ENCODE data around the gene BCOR.

The BCOR gene

DNA sequence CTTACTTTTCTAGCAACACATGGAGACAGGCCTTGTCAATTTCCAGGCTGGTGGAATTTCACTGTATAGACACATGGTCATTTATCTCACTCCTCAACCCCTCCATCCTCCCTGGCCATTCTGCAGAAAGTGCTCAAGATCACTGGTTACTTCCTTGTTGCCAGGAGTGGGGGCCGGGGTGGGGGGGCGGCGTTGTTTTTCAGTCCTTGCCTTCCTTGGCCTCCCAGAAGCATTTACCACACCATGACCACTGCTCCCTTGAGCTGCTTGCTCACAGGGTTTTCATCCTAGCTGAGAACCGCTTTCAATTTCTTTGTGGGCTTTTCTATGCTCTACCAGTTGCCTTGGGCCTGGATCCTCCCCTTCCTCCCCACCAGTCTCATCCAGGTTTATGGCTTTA is 14.1 kb upstream of the BCOR start:
- no peak for DNase-seq

DNA sequence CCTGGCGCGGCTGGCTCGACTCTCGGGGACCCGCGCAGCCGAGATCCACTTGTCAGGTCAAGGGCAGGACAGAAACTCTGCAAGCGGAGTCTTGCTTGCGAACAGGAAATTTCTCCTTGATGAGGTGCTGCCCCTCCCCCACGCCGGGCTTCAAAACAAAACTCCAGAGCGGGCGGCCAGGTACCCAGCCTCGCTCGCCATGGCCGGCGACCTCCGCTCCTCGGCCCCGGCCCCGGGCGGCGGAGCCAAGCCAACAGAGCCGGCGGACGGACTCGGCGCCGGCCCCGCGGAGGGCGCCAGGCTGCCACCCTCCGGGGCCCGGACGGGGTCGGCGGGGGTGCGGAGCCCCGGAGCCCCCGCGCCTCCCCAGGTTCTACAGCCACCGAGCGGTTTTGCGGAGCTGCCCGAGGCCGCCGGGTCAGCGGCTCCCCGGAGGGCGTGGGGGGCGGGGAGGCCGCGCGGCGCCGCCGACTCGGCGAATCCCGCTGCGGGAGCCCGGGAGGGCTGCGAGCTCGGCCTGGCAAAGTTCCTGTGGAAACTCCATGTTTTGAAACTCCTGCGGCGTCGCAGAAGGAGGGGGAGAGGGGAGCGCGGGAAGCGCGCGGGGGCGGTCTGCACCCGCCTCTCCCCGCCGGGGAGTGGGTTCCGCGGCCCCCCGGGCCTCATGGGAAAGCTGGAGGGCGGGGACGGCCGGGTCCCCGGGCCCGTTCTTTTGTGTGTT is 11.7 kb upstream of the BCOR start:
- DNase-seq: peak; percentile 91

DNA sequence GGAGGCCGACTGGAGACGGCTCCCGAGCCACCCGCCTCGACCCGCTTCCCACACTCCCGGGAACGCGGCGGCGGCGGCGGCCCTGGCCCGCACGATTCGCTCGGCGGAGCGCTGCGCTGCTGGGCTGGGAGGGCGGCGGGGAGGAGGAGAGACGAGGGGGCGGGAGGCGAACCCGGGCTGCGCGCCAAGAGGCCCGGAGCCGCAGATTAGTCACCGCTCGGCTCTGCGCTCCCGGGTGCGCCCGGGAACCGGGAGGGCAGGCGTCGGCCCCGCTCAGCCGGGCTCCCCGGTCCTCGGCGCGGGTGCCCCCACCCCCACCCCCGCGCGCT is 11.2 kb upstream of the BCOR start:
- peak; percentile 92 for DNase-seq

DNA sequence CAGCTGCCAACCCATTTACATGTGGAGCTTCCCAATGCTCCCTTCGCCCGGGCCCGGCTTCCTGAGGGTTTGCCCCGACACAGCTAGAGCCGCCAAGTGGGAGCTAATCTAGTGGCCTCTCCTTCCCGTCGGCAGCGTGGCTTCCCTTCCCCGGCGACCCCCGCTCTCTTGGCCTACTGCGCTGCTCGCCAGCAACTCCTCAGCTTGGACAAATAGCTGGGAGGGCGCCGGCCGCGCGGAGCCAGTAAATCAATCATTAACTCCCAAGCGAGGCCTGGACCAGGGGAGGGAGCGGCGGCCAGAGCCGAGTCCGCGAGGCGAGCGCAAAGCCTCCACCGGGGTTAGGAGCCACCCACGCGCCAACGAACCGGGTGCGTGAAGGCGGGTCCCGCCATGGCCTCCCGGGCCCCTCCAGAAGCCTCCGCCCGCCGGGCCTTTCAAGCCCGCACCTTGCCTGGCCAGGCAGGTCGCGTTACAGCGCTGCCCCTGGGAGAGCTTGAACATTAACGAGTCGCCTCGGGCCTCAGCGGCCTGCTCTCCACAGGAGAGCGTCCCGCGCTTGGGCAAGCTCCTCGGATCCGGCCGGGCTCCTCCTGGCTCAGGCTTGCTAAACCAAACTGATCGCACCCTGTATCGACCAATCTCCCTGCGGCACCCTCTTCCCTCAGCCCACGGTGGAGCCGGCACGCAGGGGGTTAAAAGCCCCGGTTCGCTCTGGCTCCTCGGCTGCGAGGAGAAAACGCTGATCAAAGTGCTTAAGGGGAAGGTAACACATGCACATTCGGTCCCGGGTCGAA is 10.6 kb upstream of the BCOR start:
- DNase-seq: peak; percentile 93

DNA sequence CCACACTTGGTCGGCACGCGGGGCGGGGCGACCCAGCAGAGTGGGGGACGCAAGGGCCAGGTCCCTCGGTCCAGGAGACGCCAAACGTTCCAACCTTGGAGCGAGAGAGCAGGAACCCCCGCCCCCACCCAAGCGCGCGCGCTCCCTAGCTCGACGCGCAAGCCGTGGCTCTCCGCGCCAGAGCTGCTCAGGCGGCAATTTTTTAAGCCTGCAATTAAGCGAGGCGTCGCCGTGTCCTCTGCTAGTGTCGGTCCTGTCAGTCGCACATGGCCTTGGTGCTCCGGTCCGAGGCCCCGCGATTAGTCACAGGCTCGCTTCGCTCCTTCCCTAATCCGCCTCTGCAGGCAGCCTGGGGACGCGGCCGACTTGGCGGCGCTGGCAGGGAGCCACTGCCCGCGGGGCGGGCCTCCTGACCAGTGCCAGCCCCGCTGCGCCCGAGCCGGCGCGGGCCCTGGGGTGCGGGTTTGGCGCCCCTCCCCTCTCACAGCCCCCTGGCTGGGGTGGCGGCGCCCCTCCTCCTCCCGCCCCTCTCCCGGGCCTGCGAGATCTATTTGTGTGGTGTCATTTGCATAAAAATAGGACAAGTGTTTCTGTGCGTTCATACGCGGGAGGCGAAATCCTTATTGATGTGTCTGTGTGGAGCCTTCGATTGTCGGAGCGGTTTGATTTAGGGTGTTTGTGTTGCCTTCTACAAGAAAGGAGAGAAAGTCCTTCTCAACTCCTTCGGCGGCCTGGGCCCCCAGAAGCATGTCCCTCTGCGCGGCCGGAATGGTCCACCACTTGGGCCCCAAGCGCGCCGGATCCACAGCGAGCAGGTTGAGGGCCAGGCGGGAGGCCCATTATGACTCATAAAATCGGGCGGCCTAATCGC is 9.8 kb upstream of the BCOR start:
- DNase-seq: peak; percentile 93

DNA sequence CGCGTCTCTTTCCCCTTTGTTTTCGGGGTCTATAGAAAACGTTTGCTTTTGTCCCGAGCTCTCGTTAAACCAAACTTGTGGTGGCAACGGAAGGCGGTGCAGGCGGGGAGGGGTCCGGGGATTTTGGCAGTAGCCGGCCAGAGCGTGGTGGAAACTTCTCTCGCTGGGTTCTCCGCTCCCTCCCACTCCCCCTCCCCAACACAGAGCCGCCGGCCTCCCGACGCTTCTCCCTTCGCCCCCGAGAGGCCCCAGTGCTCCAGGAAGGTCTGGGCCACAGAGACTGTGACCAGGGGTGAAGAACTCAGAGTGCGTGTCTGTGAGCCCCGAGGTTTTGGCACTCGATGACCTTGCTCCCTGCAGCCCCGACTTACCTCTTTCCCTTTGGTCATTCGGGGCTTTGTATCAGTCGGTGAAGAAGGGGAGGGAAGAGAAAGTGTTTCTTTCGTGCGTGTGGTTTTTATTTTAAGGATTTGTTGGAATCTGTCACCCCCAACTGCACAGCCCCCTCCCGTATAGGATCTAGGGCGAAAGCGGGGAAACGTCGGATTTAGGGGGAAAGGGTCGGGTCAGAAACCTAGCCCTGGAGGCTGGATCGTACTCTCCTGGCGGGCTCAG is 9.0 kb upstream of the BCOR start:
- DNase-seq: peak; percentile 62

DNA sequence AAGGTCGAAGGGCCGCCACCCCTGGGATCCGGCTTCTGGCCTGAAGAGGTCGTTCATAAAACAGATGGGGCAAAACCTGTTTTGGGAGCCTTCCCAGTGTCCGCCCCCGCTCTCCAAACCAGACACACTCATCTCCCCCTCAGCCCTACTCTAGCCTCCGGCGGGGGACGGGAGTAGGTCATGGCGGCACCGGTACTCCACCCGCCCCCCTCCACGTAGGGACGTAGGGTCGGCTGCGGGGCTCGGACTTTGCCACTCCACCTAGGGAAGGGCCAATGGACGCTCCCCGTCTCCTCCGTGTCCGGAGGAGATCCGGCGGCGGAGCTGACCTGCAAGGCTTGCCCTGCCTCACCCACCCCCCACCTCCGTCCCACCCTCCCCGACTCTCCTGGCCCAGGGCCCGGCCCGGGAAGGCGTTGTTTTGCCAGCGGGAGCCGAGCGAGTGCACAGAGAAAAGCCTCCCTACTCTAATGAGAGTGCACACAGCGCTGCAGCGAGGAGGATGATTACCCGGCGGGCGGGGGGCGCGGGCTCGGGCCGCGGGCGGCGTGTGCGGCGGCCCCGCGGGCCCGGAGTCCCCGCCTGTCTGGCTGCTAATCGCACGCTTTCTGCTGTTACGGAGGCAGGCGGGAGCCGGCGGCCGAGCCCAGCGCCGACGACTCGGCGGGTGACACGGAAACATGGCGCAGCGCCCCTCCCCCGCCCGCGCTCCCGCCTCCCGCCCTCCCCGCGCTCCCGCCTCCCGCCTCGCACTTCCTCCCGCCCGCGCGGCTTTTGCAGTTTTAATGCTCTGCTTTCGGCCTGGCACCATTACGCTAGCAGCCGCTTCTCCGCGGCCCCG is 8.3 kb upstream of the BCOR start:
- peak; percentile 92 for DNase-seq

DNA sequence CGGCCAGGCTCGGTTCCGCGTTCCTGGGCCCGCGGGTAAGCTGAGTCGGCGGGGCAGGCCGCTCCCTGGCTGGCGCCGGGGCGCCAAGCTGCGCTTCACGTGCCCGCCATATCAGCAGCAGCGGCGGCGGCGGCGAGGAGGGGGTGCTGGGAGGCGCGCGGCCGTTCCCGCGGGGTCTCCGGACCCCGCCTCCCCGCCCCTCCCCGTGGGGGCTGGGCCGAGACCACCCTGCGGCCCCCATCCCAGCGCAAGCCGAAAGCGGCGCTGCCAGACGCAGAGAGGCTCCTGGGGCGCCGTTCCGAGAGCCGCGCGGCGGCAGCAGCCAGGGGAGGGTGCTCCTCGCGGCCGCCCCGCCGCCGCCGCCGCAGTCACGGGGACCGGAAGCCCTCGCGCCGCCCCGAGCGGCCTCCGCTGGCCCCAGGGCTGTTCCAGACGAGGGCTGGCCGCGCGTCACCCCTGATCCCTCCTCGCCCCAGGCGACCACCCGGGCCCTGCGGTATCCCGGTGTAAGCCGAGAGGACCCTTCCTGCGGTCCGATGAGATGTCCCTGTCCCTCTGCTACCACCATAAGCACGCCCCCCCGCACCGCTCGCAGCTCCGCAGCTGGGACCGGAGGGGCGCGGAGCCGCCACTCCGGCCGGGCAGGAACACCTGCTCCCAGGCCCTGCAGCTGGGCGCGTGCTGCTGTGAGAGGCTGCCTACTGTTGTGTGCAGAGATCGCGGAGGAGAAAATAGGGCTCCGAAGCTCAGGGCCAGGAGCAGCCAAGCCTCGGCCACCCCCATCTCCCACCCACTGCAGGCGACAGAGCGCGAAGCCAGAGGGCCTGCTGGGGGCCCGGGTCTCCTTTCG is 7.5 kb upstream of the BCOR start:
- DNase-seq: peak; percentile 81

DNA sequence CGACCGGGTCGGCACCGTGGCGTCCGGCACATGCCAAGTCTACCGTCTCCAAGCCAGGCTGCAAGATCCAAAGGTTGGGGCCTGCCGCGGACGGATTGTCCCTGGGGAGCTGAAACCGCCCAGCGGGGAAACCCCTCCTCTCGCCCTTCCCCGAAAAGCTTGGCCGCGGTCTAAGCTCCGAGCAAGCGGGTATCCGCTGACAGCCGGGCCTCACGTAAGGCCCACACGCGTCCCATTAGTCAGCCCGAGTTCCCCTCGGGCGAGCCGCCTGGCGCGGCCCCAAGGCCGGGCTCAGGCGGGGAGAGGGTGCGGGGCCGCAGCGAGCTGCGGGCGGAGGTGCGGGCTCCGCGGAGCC is 6.8 kb upstream of the BCOR start:
- peak; percentile 71 for DNase-seq

DNA sequence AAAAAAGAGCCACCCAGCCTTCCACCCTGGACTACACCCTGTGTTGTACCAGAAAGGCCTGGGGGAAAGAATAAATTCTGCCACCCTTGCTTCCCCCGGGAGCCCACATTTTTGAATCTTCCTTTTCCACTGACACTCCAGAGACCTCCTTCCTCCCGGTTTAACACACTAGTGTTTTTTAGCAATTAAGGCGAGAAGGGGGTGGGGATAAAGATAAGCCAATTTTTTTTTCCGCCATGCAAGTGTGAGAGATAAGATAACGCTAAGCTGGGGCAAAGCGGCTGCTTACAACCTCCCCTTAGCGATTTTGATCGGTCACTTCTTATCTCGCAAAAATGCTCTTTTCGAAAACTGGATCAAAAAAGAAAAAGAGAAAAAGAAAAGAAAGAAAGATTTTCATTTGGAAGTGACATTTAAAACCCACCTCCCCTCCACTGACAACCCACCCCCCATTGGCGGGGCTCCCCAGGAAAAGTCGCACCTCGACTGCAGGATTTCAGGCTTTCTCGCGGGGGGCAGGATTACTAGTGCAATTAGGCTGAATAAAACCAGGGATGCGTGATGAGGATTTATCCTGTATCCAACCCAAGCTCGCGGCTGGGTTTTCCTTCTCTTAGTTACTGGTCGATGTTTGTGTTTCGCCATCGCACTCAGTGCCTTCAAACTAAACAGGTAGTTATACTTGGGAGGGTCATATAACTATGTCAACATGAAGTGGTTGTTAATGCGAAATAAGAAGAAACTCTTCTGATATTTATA is 6.0 kb upstream of the BCOR start:
- DNase-seq: no peak

DNA sequence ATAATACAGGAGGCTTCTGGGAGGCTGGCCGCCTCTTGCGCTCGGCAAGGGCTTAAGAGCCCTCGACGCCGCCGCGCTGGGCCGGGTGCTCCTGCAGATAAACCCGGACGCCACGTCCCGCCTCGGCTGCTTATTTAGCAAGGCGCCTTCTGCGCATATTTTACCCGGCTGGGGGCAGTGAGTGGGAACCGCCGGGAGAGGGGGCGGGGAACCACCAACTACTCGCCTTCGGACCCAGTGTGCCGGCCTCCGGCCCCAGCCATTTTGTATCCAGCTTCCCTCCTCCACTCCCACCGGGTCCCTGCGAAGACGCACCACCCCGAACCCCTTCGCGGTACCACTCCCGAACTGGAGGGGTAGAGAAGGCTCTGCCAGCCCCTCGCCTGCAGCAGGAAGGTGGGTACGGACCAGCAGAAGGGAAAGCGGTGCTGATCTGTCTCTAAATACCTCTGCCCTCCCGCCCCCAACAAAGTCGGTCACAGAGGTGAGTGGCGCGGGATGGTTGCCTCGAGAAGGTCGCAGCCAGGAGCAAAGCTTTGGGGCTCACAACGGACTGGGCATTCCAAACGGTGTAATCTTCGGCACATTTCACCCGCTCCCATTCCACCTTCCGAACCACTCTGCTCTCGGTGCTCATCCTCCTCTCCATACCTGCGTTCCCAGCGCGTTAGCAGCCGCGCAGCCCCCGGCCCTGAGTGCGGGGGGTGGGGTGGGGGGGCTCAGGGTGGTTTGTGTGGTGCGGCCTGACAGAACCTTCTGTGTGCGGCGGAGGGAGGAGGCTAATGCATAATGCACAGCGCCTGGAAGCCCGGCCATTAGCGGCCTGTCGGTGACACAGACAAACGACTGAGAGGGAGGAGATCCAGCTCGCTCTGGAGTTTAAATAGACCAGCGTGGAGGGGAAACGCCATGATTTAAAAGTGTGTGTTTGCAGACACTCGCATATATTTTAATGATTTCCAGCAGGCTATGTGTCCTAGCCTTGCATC is 4.9 kb upstream of the BCOR start:
- DNase-seq: no peak

DNA sequence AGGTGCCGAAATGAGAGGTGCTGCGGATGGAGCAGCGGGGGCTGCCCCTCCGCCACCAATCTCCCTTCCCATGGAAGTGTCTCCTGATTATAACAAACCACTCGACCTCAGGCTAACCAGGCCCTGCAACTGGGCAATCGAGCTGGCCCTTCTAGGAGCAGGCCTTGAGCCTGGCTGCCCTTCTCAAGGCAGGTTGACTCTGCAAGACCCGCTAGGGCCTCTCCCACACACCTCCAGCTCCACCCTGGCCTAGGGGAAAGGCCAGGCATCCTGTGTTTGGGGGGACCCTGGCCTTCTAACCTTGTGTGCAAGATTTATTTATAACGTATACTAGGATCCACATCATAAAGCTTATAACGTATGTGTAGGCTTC is 3.7 kb upstream of the BCOR start:
- DNase-seq: no peak

DNA sequence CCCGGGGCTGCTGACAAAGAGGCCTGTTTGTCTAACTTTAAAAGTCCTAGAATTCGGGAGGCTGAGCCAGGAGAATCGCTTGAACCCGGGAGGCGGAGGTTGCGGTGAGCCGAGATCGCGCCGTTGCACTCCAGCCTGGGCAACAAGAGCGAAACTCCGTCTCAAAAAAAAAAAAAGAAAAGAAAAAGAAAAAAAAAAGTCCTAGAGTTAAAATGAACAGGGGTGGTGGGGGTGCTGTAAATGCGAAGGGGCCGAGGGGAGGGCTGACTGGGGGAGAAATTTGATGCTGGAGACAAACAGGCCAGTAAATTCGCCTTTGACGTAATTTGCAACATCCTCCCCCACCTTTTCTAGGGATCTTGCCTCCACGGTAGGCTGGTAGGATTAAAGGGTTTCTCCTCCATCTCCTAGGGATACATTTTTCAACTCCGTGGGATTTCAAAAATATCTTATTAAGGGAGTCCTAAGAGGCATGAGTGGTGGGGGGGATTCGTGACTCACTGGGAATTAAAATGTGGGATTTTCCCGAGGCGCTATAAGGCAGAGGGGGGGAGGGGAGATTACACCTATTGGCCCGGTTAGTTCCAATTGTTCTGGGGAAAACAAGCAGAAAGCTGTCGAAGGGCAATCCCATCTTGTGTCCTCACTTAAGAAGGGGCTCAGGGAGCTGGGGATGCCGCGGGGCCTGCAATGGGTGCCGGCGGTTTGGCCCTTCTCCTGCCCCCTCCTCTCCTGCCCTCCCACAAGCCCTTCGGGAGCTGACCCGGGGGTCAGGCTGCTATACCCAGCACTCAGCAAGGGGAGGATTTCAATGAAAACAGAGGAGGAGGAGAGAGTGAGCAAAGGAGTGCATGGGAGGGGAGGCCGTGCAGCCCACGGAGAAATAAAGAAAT is 3.0 kb upstream of the BCOR start:
- peak; percentile 17 for DNase-seq

DNA sequence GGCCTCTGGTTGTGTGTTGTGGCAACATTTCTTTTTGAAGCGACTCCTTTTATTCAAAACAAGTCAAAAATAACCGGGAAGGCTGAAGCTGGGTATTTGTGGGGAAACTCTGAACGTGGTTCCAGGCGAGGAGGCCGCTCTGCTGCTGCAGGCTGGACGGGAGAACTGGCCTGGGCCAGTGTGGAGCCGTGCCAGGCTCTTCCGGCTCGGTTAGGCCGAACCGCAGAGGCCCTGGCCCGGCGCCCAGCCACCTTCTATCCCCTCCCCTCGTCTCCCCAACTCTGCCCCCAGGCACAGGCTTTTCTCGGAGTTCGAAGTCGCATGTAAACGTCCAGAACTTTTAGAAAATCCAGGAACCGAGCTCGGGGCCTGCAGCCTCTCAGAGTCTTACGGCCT is 2.4 kb upstream of the BCOR start:
- peak; percentile 27 for DNase-seq

DNA sequence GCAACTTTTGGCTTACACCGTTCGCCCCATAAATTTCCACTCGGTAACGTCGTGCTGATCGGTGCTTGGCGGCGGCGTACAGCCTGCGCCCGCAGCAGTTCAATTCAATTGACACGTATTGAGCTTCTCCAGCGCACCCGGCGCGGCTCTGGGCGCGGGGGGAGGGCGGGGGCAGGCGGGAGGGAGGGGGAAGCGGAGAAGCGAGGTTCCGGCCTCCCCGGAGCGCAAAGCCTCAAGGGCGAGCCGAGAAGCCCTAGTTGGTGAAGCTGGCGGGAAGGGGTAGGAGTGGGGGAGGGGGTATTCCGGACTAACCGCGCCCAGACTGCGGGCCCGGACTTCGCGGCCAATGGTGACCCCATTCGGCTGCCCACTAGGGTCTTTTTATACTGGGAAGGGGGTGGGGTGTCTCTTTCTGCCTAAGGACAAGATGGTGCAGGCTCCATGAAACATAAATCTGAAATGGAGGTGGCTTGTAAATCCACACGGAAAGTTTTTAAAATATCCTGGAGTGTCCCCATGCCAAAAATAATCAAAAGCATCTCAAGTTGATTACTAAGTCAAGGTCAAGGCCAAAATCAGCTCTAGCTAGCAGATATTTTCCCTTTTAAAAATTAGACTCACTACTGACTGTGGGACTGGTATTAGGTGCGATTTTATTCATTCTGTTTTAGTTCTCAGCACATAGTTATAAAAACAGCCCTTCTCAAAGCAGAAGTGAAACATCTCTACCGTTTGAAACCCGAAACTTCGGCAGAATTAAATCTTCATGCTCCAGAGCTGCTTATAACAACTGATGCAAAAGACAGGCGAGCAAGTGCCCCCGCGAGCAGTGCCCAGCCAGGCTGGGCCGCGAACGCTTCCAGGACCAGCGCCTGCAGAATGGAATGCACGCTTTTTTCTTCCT is 1.5 kb upstream of the BCOR start:
- peak; percentile 84 for DNase-seq

DNA sequence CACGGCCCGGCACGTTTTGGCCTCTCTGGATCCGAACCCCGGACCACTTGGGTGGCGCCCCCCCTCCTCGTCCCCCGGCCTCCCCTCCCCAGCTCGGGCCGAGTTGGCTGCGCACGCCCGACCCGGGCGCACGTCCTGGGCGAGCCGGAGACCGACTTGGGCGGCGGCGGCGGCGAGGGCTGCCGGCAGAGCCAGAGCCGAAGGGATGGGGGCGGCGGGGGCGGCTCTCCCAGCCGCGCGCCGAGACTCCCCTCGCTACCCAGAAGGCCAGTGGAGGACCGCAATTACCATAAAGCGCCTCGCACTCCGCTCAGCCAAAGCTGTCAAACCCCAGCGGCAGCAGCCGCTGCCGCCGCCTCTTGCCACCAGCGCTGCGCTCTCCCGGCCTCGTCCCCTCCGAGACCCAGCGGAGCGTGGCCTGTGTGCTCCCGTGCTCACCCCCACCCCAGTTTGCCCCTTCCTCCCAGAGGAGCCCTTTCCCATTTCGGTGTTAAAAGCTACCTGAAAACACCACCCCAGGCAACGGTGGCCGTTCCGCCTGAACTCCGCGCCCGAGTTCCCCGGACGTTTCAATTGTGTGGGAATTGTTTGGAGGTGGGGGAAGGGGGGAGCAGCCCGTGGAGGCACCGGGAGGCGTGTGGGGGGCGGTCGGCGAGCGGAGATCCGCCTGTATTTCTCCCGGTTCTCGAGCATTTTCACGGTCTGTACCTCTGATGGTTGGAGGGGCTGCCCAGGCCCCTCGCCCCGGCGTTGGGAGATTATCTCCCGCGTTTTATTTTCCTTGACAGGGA is 701 bp upstream of the BCOR start:
- DNase-seq: peak; percentile 88

Measured in DMS53 (cell line).